ENCODE data around the gene CLIC4.
"Not testable (repeated sequence)": the region's sequence is repeated elsewhere in the genome, so short reads cannot be mapped to it uniquely, and the experiment has no call there.

CLIC4 gene

DNA sequence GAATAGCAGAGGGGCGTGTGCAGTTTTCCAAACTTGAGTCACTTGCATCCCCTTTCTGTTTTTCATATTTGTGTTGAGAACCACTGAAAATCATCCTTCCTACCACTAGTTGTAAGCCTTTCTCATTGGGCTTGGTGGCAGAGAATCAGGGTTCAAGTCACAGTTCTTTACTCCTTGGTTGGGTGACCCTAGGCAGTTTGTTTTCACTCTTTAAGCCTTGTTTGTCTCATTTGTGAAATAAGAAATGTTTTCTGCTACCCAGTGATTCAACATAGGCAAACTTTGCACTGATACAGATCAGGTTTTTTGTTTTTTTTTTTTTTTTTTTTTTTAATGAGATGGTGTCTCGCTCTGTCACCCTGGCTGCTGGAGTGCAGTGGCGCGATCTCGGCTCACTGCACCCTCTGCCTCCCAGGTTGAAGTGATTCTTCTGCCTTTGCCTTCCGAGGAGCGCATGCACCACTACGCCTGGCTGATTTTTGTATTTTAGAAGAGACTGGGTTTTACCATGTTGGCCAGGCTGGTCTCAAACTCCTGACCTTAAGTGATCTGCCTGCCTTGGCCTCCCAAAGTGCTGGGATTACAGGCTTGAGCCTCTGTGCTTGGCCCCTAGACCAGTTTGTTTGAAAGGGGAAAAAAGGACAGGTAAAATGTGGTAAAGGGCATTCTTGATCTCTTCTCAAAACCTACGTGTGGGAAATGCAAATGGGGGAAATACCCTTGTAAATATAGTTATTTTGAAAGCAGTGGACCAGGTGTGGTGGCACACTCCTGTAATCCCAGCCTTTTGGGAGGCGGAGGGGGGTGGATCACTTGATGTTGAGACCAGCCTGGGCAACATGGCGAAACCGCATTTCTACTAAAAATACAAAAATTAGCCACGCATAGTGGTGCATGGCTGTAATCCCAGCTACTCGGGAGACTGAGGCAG lies 3.2 kb downstream of the CLIC4 start:
- no peak for DNase-seq

GRCh38 chr1:24749252-24749651 lies 4.0 kb downstream of the CLIC4 start:
- no peak for DNase-seq

DNA sequence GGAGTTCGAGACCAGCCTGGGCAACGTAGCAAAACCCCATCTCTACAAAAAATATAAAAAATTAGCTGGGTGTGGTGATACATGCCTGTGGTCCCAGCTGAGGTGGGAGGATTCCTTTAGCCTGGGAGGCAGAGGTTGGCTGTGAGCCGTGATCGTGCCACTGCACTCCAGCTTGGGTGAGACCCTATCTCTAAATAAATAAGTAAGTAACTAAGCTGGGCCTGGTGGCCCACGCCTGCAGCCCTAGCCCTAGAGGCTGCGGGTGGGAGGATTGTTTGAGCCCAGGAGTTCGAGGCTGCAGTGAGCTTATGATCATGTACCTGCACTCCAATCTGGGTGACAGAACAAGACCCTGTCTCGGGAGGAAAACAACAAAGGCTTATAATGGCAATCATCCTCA lies 4.6 kb downstream of the CLIC4 start:
- no peak for DNase-seq

DNA sequence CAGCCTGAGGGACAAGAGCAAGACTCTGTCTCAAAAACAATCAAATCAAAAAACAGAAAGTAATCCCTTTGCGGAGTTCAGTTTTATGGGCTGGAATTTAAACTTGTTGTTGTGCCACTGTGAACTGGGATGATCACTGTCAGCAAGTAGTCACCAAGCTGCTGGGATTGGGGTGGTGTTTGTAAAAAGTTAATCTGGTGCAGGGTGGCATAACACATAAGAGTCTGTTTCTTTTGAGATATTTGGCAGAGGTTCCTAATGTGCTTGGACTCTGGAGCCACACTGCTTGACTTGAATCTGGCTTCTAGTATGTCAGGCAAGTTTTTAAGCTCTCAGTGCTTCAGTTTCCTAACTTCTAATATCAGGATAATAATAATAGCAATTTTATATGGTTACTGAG lies 6.6 kb downstream of the CLIC4 start:
- DNase-seq, result no peak

GRCh38 chr1:24752305-24752704 lies 7.1 kb downstream of the CLIC4 start:
- DNase-seq, result no peak

DNA sequence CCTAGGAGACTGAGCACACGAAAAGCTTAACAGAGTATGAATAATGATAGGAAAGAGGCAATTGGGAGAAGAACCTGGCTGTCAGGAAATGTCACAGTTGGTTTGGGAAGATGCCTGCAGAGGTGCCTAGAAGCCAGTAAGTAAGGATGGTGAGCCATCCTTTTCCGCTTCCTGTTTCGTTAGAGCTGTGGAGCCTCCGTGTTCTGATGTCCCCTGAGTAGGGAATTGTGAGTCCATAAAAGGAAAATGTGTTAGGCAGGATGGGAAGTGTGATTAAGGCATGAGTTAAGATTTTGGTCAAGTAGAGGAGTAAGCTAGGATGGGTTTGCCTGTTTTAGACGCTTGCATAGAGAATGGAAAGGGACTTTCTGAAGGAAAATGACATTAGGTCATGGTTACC lies 9.0 kb downstream of the CLIC4 start:
- DNase-seq, result peak; percentile 75

- DNase-seq, result not testable (repeated sequence)
Observed at GRCh38 chr1:24755323-24755722, 10.1 kb downstream of the CLIC4 start.

DNA sequence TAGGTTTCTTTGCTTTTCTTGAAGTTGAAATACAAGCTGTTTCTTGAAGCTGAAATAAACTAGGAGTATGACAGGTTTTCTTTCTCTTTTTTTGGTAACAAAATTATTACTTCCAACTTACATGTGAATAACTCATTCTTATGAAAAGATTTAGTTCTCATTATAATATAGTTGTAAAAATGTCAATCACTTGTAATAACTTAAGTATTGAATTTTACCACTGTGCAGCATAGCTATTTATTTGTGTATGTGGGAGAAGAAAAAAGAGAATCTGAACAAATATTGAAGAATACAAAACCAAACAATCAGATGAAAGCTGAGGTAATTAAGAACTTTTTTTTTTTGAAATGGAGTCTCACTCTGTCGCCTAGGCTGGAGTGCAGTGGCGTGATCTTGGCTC lies 11.1 kb downstream of the CLIC4 start:
- no peak for DNase-seq

- DNase-seq, result no peak
Observed at GRCh38 chr1:24759492-24759891, 14.2 kb downstream of the CLIC4 start.

DNA sequence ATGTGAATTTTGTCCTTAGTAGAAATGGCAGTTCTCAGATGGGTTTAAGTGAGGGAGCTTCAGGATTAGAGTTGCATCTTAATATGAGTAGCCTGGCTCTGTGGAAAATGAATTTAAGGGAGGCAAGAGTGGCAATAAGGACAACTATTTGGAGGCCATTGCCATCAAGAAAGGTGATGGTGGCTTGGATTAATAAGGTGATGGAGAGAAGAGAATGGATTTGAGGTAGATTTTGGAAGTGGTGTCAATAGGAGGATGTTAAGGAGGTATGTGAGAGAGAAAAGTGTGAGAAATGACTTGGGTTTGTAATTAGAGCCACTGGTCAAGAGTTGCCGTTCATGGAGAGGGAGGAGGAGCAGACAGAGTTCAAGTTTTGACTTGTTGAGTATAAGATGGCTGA lies 16.3 kb downstream of the CLIC4 start:
- DNase-seq, result no peak

DNA sequence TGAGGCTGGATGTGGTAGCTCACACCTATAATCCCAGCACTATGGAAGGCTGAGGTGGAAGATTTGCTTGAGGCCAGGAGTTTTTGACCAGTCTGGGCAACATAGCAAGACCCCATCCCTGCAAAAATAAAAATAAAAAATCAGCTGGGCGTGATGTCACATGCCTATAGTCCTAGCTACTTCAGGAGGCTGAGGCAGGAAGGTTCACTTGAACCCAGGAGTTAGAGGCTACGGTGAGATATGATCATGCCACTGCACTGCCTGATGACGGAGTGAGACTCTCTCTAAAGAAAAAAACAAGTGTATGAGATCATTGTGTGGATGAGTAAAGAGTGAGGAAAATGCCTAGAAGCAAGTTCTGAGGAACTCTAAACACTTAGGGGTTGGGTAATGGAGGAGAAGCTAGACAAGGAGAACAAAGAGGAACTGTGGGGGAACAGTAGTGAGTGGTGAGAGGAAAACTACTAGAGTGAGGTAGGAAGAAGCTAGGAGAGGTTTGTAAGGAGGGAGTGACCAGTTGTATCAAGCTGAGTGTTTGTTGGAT lies 17.0 kb downstream of the CLIC4 start:
- DNase-seq, result no peak

DNA sequence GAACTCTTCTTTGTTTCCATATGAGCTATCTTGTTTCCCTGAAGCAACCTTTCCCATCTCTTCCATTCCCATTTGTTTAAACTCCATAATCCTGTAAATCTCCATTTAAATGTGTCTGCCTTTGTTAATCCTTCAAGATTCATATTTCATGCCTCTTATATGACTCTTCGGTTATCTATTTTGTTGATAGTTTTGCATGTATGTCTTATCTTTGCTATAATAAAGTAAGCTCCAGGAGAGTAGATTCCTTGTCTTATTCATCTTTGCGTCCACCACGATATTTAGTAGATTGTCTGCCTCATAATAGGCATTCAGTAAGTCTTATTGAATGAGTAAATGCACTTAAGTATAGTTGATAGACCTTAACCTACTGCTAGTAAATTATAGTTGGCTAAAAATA lies 18.4 kb downstream of the CLIC4 start:
- DNase-seq, result no peak

DNA sequence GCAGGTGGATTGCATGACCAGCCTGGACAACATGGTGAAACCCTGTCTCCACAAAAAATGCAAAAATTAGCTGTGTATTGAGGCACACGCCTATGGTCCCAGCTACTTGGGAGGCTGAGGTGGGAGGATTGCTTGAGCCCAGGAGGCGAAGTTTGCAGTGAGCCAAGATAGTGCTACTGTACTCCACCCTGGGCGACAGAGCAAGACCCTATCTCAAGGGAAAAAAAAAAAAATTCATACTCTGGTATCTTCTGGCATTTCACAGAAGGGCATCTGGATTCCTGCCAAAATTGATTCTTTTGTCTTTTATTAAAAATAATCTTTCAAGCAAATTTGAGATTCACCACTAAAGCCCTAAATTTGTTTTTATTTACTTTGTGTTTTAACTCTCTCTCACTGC lies 19.2 kb downstream of the CLIC4 start:
- no peak for DNase-seq

- DNase-seq, result no peak
Observed at GRCh38 chr1:24764848-24765247, 19.6 kb downstream of the CLIC4 start.

- peak; percentile 64 for DNase-seq
Observed at GRCh38 chr1:24765308-24765988, 20.2 kb downstream of the CLIC4 start.

- no peak for DNase-seq
Observed at GRCh38 chr1:24767351-24767750, 22.1 kb downstream of the CLIC4 start.

- DNase-seq, result peak; percentile 32
Observed at GRCh38 chr1:24768873-24769605, 23.8 kb downstream of the CLIC4 start.

DNA sequence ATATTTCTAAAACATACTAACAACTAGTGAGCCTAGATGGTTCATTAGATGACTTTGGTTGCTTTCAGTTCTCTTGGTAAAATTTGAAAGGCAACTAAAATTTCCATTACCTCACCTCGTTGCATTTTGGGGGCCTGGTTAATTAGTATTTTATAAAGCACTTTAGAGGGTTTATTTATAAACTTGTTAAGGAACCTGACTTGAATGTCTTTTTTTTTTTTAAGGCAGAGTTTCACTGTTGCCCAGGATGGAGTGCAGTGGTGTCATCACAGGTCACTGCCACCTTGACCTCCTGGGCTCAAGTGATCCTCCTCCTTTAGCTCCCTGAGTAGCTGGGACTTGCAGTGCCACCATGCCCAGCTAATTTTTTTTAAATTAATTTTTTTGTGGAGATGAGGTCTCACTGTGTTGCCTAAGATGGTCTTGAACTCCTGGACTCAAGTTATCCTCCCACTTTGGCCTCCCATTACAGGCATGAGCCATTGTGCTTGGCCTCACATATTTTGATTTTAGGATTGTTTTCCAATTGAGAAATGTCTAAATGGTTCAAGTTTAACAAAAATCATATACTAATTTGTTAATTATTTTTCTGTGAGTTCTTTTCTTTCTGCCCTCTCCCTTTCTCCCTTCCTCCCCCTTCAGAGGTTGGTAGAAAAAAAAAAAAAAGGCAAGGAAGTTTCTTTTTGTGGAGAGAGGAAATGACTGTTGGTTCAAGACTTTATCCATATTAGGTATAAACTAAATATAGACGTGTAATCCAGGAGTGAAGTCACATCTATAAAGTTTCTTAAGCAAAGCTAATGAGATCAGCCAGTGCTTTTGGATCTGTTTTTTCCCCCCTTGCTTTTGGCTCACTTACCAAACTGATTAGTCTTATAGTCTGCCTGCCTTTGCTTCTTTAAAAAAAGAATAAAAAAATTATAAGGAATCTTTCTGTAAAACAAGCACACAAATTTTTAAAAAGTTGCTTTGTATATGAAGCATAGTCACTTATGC lies 24.7 kb downstream of the CLIC4 start:
- peak; percentile 98 for DNase-seq

GRCh38 chr1:24770881-24771280 lies 25.6 kb downstream of the CLIC4 start:
- peak; percentile 69 for DNase-seq

GRCh38 chr1:24771574-24771973 lies 26.3 kb downstream of the CLIC4 start:
- no peak for DNase-seq

- DNase-seq, result no peak
Observed at GRCh38 chr1:24773618-24774017, 28.4 kb downstream of the CLIC4 start.

GRCh38 chr1:24775348-24775747 lies 30.1 kb downstream of the CLIC4 start:
- no peak for DNase-seq

Measured in fibroblast of skin of right quadriceps (primary cell).